ENCODE measurements around the gene MEF2C.

- TF ChIP-seq POLR2AphosphoS5 (IDR thresholded peaks at IDR 0.05; ENCODE audit: borderline replicate concordance, low read depth, low read length) (no peak), EZH2 (IDR thresholded peaks at IDR 0.05) (no peak)
Measured at GRCh38 chr5:88842784-88843183, 40.2 kb downstream of the MEF2C start.
